Measurements from ENCODE around the gene RAD50.

Gene RAD50

DNA sequence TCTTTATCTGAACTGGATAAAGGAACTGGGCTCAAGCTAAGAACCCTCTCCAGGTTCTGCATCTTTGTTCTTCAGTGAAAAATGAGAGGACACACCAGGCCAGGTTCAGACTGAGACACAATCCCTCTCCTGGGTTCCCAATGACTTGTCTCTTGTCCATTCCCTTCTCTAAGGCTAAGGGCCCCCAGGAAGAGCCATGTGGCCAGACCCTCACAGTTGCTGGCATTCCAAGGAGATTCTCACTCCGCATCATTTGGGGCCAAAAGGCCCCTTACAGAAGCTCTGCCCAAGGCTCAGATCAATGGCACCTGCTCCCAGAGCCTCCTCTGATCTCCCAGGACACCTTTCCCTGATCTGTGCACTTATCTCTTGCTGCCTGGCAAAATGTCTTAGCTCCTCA is 122.0 kb downstream of the RAD50 start:
- TF ChIP-seq, protein P1, sequence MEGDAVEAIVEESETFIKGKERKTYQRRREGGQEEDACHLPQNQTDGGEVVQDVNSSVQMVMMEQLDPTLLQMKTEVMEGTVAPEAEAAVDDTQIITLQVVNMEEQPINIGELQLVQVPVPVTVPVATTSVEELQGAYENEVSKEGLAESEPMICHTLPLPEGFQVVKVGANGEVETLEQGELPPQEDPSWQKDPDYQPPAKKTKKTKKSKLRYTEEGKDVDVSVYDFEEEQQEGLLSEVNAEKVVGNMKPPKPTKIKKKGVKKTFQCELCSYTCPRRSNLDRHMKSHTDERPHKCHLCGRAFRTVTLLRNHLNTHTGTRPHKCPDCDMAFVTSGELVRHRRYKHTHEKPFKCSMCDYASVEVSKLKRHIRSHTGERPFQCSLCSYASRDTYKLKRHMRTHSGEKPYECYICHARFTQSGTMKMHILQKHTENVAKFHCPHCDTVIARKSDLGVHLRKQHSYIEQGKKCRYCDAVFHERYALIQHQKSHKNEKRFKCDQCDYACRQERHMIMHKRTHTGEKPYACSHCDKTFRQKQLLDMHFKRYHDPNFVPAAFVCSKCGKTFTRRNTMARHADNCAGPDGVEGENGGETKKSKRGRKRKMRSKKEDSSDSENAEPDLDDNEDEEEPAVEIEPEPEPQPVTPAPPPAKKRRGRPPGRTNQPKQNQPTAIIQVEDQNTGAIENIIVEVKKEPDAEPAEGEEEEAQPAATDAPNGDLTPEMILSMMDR (IDR thresholded peaks at IDR 0.05; ENCODE audit: borderline replicate concordance, control extremely low read depth, extremely low read depth, insufficient read depth, missing control alignments), result no peak
- in situ Hi-C loops (cut with MboI; ENCODE audit: low sequenced_read_pairs, unreplicated experiment), result no loop called here
- DNase-seq (ENCODE audit: low spot score), result no peak

DNA sequence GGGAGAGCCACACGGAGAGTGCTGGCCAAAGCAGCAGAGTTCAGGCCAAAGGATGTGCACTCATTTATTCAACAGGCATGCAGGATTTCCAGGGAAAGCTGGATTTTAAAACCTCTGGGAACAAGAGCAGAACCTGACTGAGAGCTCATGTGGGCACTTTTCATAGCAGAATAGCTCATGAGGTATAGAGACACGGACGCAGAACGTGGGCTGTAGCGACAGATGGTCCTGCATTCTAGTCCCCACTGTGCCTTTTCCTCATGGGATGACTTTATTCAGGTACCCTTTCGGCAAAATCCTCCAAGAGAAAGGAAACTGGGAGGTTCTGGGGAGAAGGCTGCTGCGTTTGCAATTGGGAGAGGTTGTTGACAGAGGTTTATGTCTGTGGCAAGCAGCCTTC is 122.4 kb downstream of the RAD50 start:
- no peak for DNase-seq (ENCODE audit: low spot score)
- in situ Hi-C loops (cut with MboI; ENCODE audit: low sequenced_read_pairs, unreplicated experiment), result no loop called here
- TF ChIP-seq, protein P1 (IDR thresholded peaks at IDR 0.05; ENCODE audit: borderline replicate concordance, control extremely low read depth, extremely low read depth, insufficient read depth, missing control alignments), result no peak

DNA sequence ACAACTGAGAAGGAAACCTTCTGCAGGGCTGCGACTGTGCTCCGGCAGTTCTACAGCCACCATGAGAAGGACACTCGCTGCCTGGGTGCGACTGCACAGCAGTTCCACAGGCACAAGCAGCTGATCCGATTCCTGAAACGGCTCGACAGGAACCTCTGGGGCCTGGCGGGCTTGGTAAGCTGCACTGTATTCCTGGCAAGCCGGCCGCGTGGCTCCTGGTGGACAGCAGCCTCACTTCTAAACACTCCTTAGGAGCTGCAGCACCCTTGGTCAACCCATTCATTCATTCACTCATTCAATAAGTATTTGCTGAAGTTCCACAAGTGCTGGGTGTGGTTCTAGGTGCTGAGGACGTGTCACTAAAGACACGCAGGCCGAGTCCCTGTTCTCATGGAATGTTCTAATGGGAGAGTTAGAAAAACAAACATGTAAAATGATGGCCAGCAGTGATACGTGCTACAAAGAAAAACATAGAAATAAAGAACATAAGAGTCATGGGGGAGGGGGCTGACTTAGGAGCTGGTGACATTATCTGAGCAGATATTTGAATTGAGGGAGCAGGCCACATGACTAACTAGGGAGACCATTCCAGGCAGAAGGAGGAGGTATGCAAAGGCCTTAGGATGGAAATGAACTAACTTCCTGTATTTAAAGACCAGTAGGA is 123.1 kb downstream of the RAD50 start:
- DNase-seq (ENCODE audit: low spot score), result no peak
- TF ChIP-seq, protein P1 (IDR thresholded peaks at IDR 0.05; ENCODE audit: borderline replicate concordance, control extremely low read depth, extremely low read depth, insufficient read depth, missing control alignments), result no peak
- in situ Hi-C loops (cut with MboI; ENCODE audit: low sequenced_read_pairs, unreplicated experiment), result no loop called here

DNA sequence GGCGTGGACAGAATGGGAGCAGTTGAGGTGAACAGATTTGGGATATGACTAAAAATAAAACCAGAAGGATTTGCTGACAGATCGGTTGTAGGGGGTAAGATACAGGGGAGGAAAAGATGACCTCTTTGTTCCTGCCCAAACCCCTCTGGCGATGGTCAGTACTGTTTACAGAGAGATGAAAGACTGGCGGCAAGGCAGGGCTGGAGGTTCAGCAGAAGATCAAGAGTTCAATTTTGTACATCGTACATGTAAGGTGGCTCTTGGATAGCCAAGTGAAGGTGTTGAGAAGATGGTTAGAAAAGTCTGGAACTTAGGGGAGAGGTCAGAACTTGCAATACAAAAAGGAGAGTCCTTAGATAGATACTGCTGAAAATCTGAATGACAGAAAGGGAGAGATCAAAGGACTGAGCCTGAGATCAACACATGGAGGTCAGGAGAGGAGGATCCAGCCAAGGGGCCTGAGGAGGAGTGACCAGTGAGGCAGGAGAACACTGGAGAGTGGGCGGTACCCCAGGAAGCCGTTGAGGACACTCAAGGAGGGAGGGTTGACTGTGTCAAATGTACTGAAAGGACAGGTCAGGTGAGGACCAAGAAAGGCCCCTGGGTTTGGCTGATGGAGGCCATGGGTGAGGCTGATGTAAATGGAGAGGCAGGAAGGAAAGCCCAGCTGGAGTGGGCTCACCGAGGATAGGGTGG is 124.2 kb downstream of the RAD50 start:
- TF ChIP-seq, protein P1 (IDR thresholded peaks at IDR 0.05; ENCODE audit: borderline replicate concordance, control extremely low read depth, extremely low read depth, insufficient read depth, missing control alignments), result no peak
- in situ Hi-C loops (cut with MboI; ENCODE audit: low sequenced_read_pairs, unreplicated experiment), result no loop called here
- DNase-seq (ENCODE audit: low spot score), result no peak

DNA sequence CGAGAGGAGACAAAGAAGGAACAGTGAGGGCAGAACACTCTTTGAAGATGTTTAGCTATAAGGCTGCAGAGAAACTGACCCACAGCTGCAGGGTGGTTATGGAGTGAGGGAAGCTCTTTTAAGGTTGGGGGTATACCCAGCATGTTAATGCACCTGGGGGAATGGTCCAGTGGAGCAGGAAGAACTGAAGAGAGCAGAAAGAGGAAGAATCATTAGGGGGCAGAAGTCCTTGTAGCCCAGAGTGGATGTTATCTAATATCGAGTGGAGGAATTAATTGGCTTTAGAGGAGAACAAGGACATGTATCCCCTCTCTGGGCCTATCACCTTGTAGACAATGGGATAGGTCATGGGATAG is 124.7 kb downstream of the RAD50 start:
- in situ Hi-C loops (cut with MboI; ENCODE audit: low sequenced_read_pairs, unreplicated experiment), result no loop called here
- TF ChIP-seq, protein P1 (IDR thresholded peaks at IDR 0.05; ENCODE audit: borderline replicate concordance, control extremely low read depth, extremely low read depth, insufficient read depth, missing control alignments), result no peak
- no peak for DNase-seq (ENCODE audit: low spot score)

DNA sequence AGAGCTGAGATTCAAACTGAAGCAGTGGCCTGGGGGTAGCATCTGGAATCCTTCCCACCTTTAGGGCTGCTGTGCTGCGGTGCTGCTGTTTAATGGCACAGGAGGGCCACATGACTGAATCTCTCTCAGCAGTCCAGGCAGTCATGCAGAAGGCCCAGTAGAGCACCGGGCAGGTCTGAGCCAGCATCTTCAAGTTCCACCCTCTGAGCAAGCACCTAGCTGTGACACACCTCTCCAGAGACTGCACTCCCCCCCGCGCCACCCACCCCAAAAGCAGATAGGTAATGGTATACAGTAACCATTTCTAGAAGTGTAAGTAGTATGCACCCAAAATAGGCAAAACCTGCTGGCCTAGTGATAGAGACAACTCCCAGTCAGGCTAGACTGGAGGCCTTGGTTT is 125.2 kb downstream of the RAD50 start:
- no peak for DNase-seq (ENCODE audit: low spot score)
- TF ChIP-seq, protein P1 (IDR thresholded peaks at IDR 0.05; ENCODE audit: borderline replicate concordance, control extremely low read depth, extremely low read depth, insufficient read depth, missing control alignments), result no peak
- in situ Hi-C loops (cut with MboI; ENCODE audit: low sequenced_read_pairs, unreplicated experiment), result no loop called here
